Measurements from ENCODE around the gene CMA1.
"Not testable (repeated sequence)": the region's sequence is repeated elsewhere in the genome, so short reads cannot be mapped to it uniquely, and the experiment has no call there.

Gene CMA1, protein sequence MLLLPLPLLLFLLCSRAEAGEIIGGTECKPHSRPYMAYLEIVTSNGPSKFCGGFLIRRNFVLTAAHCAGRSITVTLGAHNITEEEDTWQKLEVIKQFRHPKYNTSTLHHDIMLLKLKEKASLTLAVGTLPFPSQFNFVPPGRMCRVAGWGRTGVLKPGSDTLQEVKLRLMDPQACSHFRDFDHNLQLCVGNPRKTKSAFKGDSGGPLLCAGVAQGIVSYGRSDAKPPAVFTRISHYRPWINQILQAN

GRCh38 chr14:24508155-24508840 lies at the start of gene CMA1:
TSS of gene CMA1 (minus strand) at chr14:24508265. CDS start at chr14:24508235, 30 bp downstream.
- DNase-seq = no peak

- no peak for DNase-seq
These were observed 48.7 kb upstream of the CMA1 start for GRCh38 chr14:24556756-24557155.

GRCh38 chr14:24549064-24549463 lies 41.0 kb upstream of the CMA1 start:
- DNase-seq = not testable (repeated sequence)

GRCh38 chr14:24542346-24542936 lies 34.4 kb upstream of the CMA1 start:
- no peak for DNase-seq

DNA sequence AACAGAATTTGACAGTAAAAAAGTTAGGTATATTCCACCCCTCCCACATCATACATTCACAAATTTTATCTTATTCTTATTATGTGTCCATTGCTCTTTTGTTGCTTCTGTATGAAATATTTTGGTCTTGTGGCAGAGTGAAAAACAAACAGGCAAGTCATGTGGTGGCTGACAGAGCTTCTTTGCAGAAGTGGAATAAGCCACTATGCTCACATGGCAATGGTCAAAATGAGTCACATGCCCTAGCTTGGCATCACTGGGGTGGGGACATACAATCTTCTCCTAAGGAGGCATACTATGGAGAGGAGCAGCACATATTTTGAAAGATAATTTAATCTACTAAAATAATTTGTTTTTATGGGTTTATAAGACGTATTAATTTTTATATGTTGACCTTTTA lies 27.7 kb upstream of the CMA1 start:
- no peak for DNase-seq

GRCh38 chr14:24534286-24534685 lies 26.2 kb upstream of the CMA1 start:
- no peak for DNase-seq

DNA sequence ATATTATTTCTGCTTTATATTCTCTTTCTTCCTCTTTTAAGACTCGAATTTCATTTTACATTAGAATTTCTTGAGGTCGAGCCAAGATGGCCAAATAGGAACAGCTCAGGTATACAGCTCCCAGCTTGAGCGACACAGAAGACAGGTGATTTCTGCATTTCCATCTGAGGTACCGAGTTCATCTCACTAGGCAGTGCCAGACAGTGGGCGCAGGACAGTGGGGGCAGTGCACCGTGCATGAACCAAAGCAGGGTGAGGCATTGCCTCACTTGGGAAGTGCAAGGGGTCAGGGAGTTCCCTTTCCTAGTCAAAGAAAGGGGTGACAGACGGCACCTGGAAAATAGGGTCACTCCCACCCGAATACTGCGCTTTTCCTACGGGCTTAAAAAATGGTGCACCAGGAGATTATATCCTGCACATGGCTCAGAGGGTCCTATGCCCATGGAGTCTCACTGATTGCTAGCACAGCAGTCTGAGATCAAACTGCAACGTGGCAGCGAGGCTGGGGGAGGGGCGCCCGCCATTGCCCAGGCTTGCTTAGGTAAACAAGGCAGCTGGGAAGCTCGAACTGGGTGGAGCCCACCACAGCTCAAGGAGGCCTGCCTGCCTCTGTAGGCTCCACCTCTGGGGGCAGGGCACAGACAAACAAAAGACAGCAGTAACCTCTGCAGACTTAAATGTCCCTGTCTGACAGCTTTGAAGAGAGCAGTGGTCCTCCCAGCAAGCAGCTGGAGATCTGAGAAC lies 18.0 kb upstream of the CMA1 start:
- DNase-seq = peak; percentile 20

- DNase-seq = no peak
These were observed 10.8 kb upstream of the CMA1 start for GRCh38 chr14:24518851-24519250.

DNA sequence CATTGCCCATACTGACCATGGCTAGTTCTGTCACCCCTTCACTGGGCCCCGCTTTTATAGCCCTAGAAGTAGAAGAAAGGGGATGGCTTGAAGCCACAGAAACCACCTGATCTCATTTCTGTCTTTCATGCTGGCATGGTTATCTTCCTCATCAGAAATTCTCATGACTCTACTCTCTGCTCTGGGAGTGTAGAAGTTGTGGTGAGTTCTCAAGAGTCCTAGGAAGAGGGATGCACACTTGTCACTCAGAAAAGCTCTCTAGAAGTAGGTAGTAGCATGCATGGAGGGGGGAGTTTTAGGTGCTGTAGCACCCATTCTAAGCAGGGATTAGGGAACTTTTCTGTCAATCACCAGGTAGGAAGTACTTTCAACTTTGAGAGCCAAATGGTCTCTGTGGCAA lies 6.1 kb upstream of the CMA1 start:
- DNase-seq = no peak

DNA sequence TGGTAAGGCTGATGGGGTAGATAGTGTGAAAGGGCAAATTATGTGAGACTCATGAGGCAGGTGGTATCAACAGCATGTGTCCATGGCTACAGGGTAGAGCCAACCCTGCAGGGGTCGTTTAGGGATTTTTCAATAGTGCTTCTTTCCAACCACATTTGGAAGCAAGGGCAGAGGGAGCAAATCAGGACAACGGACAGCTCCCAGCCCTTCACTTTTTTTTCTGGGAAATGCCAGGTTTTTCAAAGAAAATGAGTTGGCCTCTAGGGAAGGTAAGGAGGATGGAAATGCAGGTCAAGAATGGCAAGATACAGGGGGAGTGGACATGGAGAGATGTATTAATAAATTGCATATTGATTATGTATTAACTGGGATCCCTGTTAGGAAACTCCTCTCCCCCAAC lies 4.9 kb upstream of the CMA1 start:
- DNase-seq = no peak

- DNase-seq = no peak
These were observed 1.6 kb downstream of the CMA1 start for GRCh38 chr14:24506443-24506842.

DNA sequence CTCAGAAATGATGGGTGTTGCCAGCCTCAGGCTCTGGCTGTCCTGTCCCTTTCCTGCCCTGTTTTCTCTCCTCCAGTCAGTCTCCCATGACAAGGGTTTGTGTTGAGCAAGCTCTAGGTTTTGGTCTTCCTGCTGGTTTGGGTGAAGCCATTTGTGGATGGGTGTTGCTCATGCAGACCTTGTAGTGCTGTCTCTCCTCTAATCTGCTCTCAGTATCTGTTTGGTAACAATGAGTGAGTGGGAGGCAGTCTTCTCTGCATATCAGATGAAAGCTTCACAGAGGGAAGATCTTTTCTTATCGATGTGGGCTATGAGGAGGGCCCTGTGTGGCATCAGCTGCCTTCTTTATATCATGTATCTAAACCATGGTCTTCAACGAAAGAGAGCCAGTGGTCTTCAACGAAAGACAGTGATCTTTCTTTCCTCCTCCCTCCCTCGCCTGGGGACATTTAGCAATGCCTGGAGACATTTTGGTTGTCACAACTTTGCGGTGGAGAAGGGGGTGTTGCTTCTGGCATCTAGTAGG lies 3.6 kb downstream of the CMA1 start:
- no peak for DNase-seq

- DNase-seq = peak; percentile 16
These were observed 16.3 kb downstream of the CMA1 start for GRCh38 chr14:24491586-24492408.

- DNase-seq = no peak
These were observed 24.3 kb downstream of the CMA1 start for GRCh38 chr14:24483604-24484252.

GRCh38 chr14:24482699-24483303 lies 25.3 kb downstream of the CMA1 start:
- DNase-seq = not testable (repeated sequence)

DNA sequence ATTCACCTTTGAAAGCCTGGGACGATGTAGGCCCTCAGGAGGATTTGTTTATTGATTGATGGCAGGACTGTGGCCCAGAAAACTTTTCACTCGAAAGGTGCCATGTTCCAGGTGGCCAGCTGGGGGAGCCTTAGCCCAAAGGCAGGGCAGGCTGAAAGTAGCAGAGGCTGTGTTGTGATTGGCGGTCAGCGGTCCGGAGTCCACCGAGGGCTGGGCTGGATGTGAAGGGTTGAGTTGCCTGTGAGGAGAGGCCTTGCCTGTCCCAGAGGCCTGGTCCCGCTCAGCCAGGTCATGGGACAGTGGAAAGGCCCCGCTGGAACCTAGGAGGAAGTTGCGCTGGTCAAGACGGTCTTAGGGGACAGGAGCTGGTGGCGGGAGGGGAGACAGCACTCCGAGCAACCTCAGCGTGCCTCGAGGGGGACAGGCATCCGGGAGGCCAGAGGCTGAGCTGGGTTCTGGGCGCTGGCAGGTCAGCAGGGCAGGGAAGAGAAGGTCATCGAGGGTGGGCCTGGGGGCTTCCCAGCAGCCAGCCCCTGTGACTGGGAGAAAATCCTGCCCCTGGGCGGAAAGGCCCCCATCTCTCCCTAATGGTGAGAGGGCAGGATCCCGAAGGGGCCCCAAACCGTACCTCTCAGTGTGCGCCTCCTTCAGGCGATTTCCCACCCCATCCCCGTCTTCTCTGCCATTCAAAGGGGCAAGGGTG lies 26.3 kb downstream of the CMA1 start:
- peak; percentile 22 for DNase-seq

DNA sequence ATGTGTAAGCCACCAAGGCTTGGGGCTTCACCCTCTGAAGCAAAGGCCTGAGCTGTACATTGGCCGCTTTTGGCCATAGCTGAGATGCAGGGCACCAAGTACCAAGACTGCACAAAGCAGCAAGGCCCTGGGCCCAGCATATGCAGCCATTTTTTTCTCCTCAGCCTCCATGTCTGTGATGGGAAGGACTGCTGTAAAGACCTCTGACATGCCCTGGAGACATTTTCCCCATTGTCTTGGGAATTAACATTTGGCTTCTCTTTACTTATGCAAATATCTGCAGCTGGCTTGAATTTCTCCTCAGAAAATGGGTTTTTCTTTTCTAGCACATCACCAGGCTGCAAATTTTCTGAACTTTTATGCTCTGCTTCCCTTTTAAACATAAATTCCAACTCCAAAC lies 28.1 kb downstream of the CMA1 start:
- not testable (repeated sequence) for DNase-seq

DNA sequence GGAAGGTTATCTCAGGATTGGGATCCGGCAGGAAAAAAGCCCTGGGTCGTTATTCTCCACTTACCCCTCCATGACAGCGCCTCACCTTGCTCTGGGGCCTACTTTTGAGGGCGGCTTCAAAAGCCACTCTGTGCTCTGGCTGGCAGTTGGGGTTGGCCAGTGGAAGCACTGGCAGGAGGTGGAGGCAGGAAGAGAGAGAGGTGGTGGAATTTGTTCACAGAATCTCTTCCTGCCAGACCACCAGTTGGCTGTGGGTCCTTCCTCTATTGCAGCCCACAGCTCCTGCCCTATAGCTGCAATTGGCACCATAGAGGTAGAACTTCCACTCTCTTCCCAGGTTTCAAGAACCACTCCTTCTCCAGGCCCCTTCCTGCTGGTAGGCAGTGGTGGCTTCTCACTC lies 32.8 kb downstream of the CMA1 start:
- DNase-seq = no peak

- DNase-seq = no peak
These were observed 34.9 kb downstream of the CMA1 start for GRCh38 chr14:24473211-24473610.

DNA sequence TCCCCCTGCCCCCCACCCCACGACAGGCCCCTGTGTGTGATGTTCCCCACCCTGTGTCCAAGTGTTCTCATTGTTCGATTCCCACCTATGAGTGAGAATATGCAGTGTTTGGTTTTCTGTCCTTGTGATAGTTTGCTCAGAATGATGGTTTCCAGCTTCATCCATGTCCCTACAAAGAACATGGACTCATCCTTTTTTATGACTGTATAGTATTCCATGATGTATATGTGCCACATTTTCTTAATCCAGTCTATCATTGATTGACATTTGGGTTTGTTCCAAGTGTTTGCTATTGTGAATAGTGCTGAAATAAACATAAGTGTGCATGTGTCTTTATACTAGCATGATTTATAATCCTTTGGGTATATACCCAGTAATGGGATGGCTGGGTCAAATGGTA lies 37.6 kb downstream of the CMA1 start:
- DNase-seq = not testable (repeated sequence)

DNA sequence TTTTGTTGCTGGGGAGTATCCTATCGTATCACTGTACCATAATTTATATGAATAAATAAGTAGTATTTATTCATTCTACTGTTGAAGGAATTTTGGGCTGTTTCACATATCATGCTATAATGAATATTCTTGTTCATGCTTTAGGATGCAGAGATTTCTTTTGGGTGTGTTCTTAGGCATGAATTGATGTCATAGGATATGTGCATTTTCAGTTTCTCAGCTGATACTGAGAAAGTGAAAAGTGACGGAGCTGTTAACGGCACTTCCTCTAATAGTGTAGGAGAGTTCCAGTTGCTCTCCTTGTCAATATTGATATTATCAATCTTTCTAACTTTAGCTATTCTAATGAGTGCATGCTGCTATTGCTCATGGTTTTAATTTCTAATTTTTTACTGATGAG lies 42.3 kb downstream of the CMA1 start:
- DNase-seq = no peak

Measured in NCI-H774 (cell line).